GM18520 (cell line): Measurements from ENCODE around the gene WWOX.
"Not testable (repeated sequence)": the region's sequence is repeated elsewhere in the genome, so short reads cannot be mapped to it uniquely, and the experiment has no call there.

Source experiments
- ATAC-seq: cut with Tn5 transposase; IDR thresholded peaks from one replicate; pipeline ENCODE4 v1.9.1; 2021; ENCODE audit not compliant: unreplicated experiment

Gene WWOX

GRCh38 chr16:78668393-78668792 lies 568.9 kb downstream of the WWOX start:
- no peak for ATAC-seq

GRCh38 chr16:78669994-78670393 lies 570.5 kb downstream of the WWOX start:
- ATAC-seq: no peak

GRCh38 chr16:78672779-78673556 lies 573.5 kb downstream of the WWOX start:
- ATAC-seq: no peak

GRCh38 chr16:78673884-78674283 lies 574.4 kb downstream of the WWOX start:
- ATAC-seq: no peak

- no peak for ATAC-seq
Measured at GRCh38 chr16:78675312-78675711, 575.9 kb downstream of the WWOX start.

GRCh38 chr16:78675951-78676792 lies 576.7 kb downstream of the WWOX start:
- ATAC-seq: no peak

- no peak for ATAC-seq
Measured at GRCh38 chr16:78677181-78677731, 577.8 kb downstream of the WWOX start.

- no peak for ATAC-seq
Measured at GRCh38 chr16:78679546-78679945, 580.1 kb downstream of the WWOX start.

GRCh38 chr16:78681743-78682142 lies 582.3 kb downstream of the WWOX start:
- ATAC-seq: no peak

- no peak for ATAC-seq
Measured at GRCh38 chr16:78684030-78684611, 584.7 kb downstream of the WWOX start.

- no peak for ATAC-seq
Measured at GRCh38 chr16:78684655-78685375, 585.4 kb downstream of the WWOX start.

- no peak for ATAC-seq
Measured at GRCh38 chr16:78686601-78687000, 587.1 kb downstream of the WWOX start.

GRCh38 chr16:78689028-78689427 lies 589.6 kb downstream of the WWOX start:
- no peak for ATAC-seq

- ATAC-seq: no peak
Measured at GRCh38 chr16:78689536-78689935, 590.1 kb downstream of the WWOX start.

GRCh38 chr16:78690510-78690909 lies 591.1 kb downstream of the WWOX start:
- ATAC-seq: no peak

- not testable (repeated sequence) for ATAC-seq
Measured at GRCh38 chr16:78691746-78692145, 592.3 kb downstream of the WWOX start.

GRCh38 chr16:78693496-78693895 lies 594.0 kb downstream of the WWOX start:
- ATAC-seq: no peak

GRCh38 chr16:78694414-78694813 lies 595.0 kb downstream of the WWOX start:
- ATAC-seq: no peak

- no peak for ATAC-seq
Measured at GRCh38 chr16:78695391-78695790, 595.9 kb downstream of the WWOX start.

GRCh38 chr16:78696797-78697196 lies 597.3 kb downstream of the WWOX start:
- no peak for ATAC-seq

GRCh38 chr16:78697426-78697825 lies 598.0 kb downstream of the WWOX start:
- ATAC-seq: no peak
